ENCODE data around the gene PAX2. TPM values are rescaled to one million over a fixed set of nuclear protein-coding genes. Genes with fewer than 3 reads are reported as not detected.

PAX2 gene
- total and polyA plus RNA-seq, 2 of the 8 experiments (the other 6 are each of a cell fraction or from before 2014, with no cell fraction given) = 0.02 TPM; not detected in 1

- no peak for TF ChIP-seq FOSL1 (IDR thresholded peaks at IDR 0.05; ENCODE audit: insufficient read depth, low read depth, low read length)
- no peak for TF ChIP-seq JUND (IDR thresholded peaks at IDR 0.05; ENCODE audit: low read length)
- no peak for TF ChIP-seq MAFK (IDR thresholded peaks at IDR 0.05; ENCODE audit: low read depth, low read length)
- TF ChIP-seq SUZ12 (IDR thresholded peaks at IDR 0.05; ENCODE audit: low read length) = no peak
- no peak for TF ChIP-seq SP4 (IDR thresholded peaks at IDR 0.05; ENCODE audit: low read length)
- TF ChIP-seq GTF2F1 (IDR thresholded peaks at IDR 0.05; ENCODE audit: borderline replicate concordance, low read depth, low read length) = no peak
- TF ChIP-seq RNF2 (IDR thresholded peaks at IDR 0.05; ENCODE audit: borderline replicate concordance, low read depth, low read length, missing control alignments, poor library complexity, severe bottlenecking) = no peak
- no peak for TF ChIP-seq POU5F1 (IDR thresholded peaks at IDR 0.05; ENCODE audit: low read depth, low read length)
- TF ChIP-seq KDM5A (IDR thresholded peaks at IDR 0.05; ENCODE audit: low read length) = no peak
- no peak for TF ChIP-seq CEBPB (IDR thresholded peaks at IDR 0.05; ENCODE audit: low read depth, low read length)
These were observed 35.8 kb downstream of the PAX2 start (continued) for GRCh38 chr10:100781145-100781665.

Measured in H1 (cell line).